Peyer's patch (tissue), 4 donors: ENCODE data around the gene RWDD3.

Experiments
- CTCF ChIP-seq, 6 experiments: fragments of 450-650 bp in 4 of 6; fragments of 200-600 bp in 2 of 6; sonication (generic) in 1 of 6; IDR thresholded peaks; one replicate each; pipeline ENCODE4 v1.5.1; 2017 to 2019; ENCODE audit warnings: antibody characterized with exemption in 6 of 6, mild to moderate bottlenecking in 3 of 6, moderate library complexity in 1 of 6
- POLR2A ChIP-seq, 2 donors: fragments of 450-650 bp; IDR thresholded peaks; one replicate each; pipeline ENCODE4 v1.5.1; 2017; ENCODE audit warnings: antibody characterized with exemption in 2 of 2, mild to moderate bottlenecking in 2 of 2, moderate library complexity in 2 of 2

- TF ChIP-seq CTCF (IDR thresholded peaks at IDR 0.05) (no peak), POLR2A (IDR thresholded peaks at IDR 0.05) (no peak)
These were observed 13.6 kb downstream of the RWDD3 start for GRCh38 chr1:95247607-95248006.
